WTC11 (cell line): ENCODE measurements around the gene KLHL5. TPM values are rescaled to one million over a fixed set of nuclear protein-coding genes. Genes with fewer than 3 reads are reported as not detected.

Source experiments
- ATAC-seq: fragments of 200-7000 bp; cut with Tn5 transposase; 2 replicates; pipeline ENCODE4 v1.10.0; 2021; ENCODE audit warnings: mild to moderate bottlenecking, moderate library complexity
- CTCF ChIA-PET: fragments of 300-600 bp; sonication (Branson Sonifier 250); formaldehyde crosslinking; loops from one replicate; lab custom pipeline; 2021; ENCODE audit warnings: antibody characterized with exemption; lab: Charles Lee
- POLR2A ChIA-PET: fragments of 350-600 bp; sonication (Branson Sonifier 250); formaldehyde crosslinking; loops from one replicate; lab custom pipeline; 2021; ENCODE audit warnings: antibody characterized with exemption; lab: Charles Lee
- DNase-seq: peaks from one replicate; pipeline ENCODE4 v3.0.0; 2021; ENCODE audit warnings: low spot score
- H3K27ac Mint-ChIP-seq: 2 replicates; pipeline ENCODE4 v1.8.0; 2021; ENCODE audit warnings: mixed read lengths
- H3K27me3 Mint-ChIP-seq: 2 replicates; pipeline ENCODE4 v1.8.0; 2021; ENCODE audit warnings: low read depth, mild to moderate bottlenecking, moderate library complexity, mixed read lengths
- H3K36me3 Mint-ChIP-seq: 2 replicates; pipeline ENCODE4 v1.8.0; 2021; ENCODE audit warnings: mixed read lengths
- H3K4me1 Mint-ChIP-seq: 2 replicates; pipeline ENCODE4 v1.8.0; 2022; ENCODE audit warnings: mixed read lengths
- H3K4me3 Mint-ChIP-seq: 2 replicates; pipeline ENCODE4 v1.8.0; 2021; ENCODE audit warnings: mild to moderate bottlenecking, moderate library complexity, mixed read lengths
- H3K9me3 Mint-ChIP-seq: 2 replicates; pipeline ENCODE4 v1.8.0; 2021; ENCODE audit warnings: mixed read lengths
- AFF4 ChIP-seq: sonication (generic); formaldehyde crosslinking; IDR thresholded peaks from 2 replicates; pipeline ENCODE4 v1.8.1; 2023; ENCODE audit warnings: mild to moderate bottlenecking, missing genetic modification reagents, borderline replicate concordance
- ELF4 ChIP-seq: sonication (generic); formaldehyde crosslinking; IDR thresholded peaks from 2 replicates; pipeline ENCODE4 v1.8.1; 2022; ENCODE audit warnings: low read depth, mild to moderate bottlenecking, moderate library complexity, missing genetic modification reagents
- EMX1 ChIP-seq: fragments of 250-450 bp; sonication (Bioruptor Pico); IDR thresholded peaks from 2 replicates; pipeline ENCODE4 v1.8.0; 2021; ENCODE audit warnings: mild to moderate bottlenecking
- FOXK1 ChIP-seq: sonication (generic); formaldehyde crosslinking; IDR thresholded peaks from 2 replicates; pipeline ENCODE4 v1.8.0; 2022; ENCODE audit warnings: mild to moderate bottlenecking, moderate library complexity, missing genetic modification reagents
- GRHL2 ChIP-seq: fragments of 250-450 bp; sonication (Bioruptor Pico); IDR thresholded peaks from 2 replicates; pipeline ENCODE4 v1.8.0; 2022; ENCODE audit warnings: mild to moderate bottlenecking, moderate library complexity; ENCODE audit not compliant: insufficient replicate concordance, severe bottlenecking
- HMGA2 ChIP-seq: fragments of 250-450 bp; sonication (Bioruptor Pico); IDR thresholded peaks from 2 replicates; pipeline ENCODE4 v1.4.0; 2021; ENCODE audit warnings: mild to moderate bottlenecking, moderate library complexity
- HMGXB4 ChIP-seq: sonication (generic); formaldehyde crosslinking; IDR thresholded peaks from 2 replicates; pipeline ENCODE4 v1.8.1; 2023; ENCODE audit warnings: mild to moderate bottlenecking, moderate library complexity, missing genetic modification reagents
- JAZF1 ChIP-seq: fragments of 250-450 bp; sonication (Bioruptor Pico); IDR thresholded peaks from 2 replicates; pipeline ENCODE4 v1.9.0; 2021; ENCODE audit warnings: moderate library complexity, mild to moderate bottlenecking, inconsistent platforms
- MXD4 ChIP-seq: fragments of 250-450 bp; sonication (Bioruptor Pico); IDR thresholded peaks from 2 replicates; pipeline ENCODE4 v1.8.0; 2021; ENCODE audit warnings: mild to moderate bottlenecking, moderate library complexity, borderline replicate concordance
- NFE2L1 ChIP-seq: sonication (generic); formaldehyde crosslinking; IDR thresholded peaks from 2 replicates; pipeline ENCODE4 v1.8.1; 2023; ENCODE audit warnings: missing genetic modification reagents
- NR2C2 ChIP-seq: sonication (generic); formaldehyde crosslinking; IDR thresholded peaks from 2 replicates; pipeline ENCODE4 v1.8.0; 2022; ENCODE audit warnings: mild to moderate bottlenecking, missing genetic modification reagents
- RELA ChIP-seq: sonication (generic); formaldehyde crosslinking; IDR thresholded peaks from 2 replicates; pipeline ENCODE4 v1.8.1; 2022; ENCODE audit warnings: missing genetic modification reagents, mild to moderate bottlenecking, borderline replicate concordance
- RORB ChIP-seq: fragments of 250-450 bp; sonication (Bioruptor Pico); IDR thresholded peaks from 2 replicates; pipeline ENCODE4 v1.9.0; 2021; ENCODE audit warnings: mild to moderate bottlenecking
- SMAD3 ChIP-seq: sonication (generic); formaldehyde crosslinking; IDR thresholded peaks from 2 replicates; pipeline ENCODE4 v1.8.0; 2022; ENCODE audit warnings: missing genetic modification reagents, mild to moderate bottlenecking, borderline replicate concordance
- SMAD4 ChIP-seq: sonication (generic); formaldehyde crosslinking; IDR thresholded peaks from 2 replicates; pipeline ENCODE4 v1.8.0; 2022; ENCODE audit warnings: mild to moderate bottlenecking, missing genetic modification reagents
- STAT6 ChIP-seq: sonication (generic); formaldehyde crosslinking; conservative IDR thresholded peaks from 2 replicates; pipeline ENCODE4 v1.8.1; 2023; ENCODE audit warnings: mild to moderate bottlenecking, low read depth, missing genetic modification reagents, moderate library complexity
- TP53 ChIP-seq: sonication (generic); formaldehyde crosslinking; IDR thresholded peaks from 2 replicates; pipeline ENCODE4 v1.8.1; 2023; ENCODE audit warnings: mild to moderate bottlenecking, missing genetic modification reagents
- USF1 ChIP-seq: sonication (generic); formaldehyde crosslinking; IDR thresholded peaks from 2 replicates; pipeline ENCODE4 v1.8.0; 2022; ENCODE audit warnings: mild to moderate bottlenecking, missing genetic modification reagents
- ZNF281 ChIP-seq: sonication (generic); formaldehyde crosslinking; IDR thresholded peaks from 2 replicates; pipeline ENCODE4 v1.8.0; 2023; ENCODE audit warnings: mild to moderate bottlenecking, missing genetic modification reagents
- ZNF396 ChIP-seq: fragments of 250-450 bp; sonication (Bioruptor Pico); IDR thresholded peaks from 2 replicates; pipeline ENCODE4 v1.8.0; 2021; ENCODE audit warnings: mild to moderate bottlenecking, moderate library complexity, borderline replicate concordance
- ZNF423 ChIP-seq: fragments of 250-450 bp; sonication (Bioruptor Pico); IDR thresholded peaks from 2 replicates; pipeline ENCODE4 v2.1.2; 2022; ENCODE audit warnings: mild to moderate bottlenecking, moderate library complexity
- ZSCAN18 ChIP-seq: fragments of 250-450 bp; sonication (Bioruptor Pico); IDR thresholded peaks from 2 replicates; pipeline ENCODE4 v2.1.2; 2022; ENCODE audit warnings: mild to moderate bottlenecking, moderate library complexity
- total RNA-seq: library from RNA; stranded (reverse); gene quantifications from 3 replicates; pipeline ENCODE4 v1.2.3, GENCODE V29; 2021

Gene KLHL5
- total RNA-seq, 1 experiment from 2014 or later = 21.1 TPM

GRCh38 chr4:39083164-39083563 lies 21.1 kb downstream of the KLHL5 start:
- ChIA-PET CTCF (no interaction called here), POLR2A (no interaction called here)
- no peaks in the 10 kb centered on the region for H3K27me3 Mint-ChIP-seq
- no peaks in the 10 kb centered on the region for H3K9me3 Mint-ChIP-seq
- no peak overlapping the region for H3K4me3 Mint-ChIP-seq
- TF ChIP-seq NFE2L1 (CRISPR knock-in tag) (no peak), JAZF1 (CRISPR knock-in tag) (no peak), HMGXB4 (CRISPR knock-in tag) (no peak), HMGA2 (CRISPR knock-in tag) (no peak), RORB (CRISPR knock-in tag) (no peak), NR2C2 (no peak), STAT6 (CRISPR knock-in tag) (no peak), GRHL2 (no peak), ZNF281 (CRISPR knock-in tag) (no peak), ZNF396 (no peak), USF1 (CRISPR knock-in tag) (no peak), MXD4 (CRISPR knock-in tag) (no peak), FOXK1 (CRISPR knock-in tag) (no peak), ZSCAN18 (CRISPR knock-in tag) (no peak), RELA (CRISPR knock-in tag) (no peak), ELF4 (CRISPR knock-in tag) (no peak), SMAD3 (CRISPR knock-in tag) (no peak)
- no peaks in the 10 kb centered on the region for H3K36me3 Mint-ChIP-seq
- ATAC-seq = no peak
- no peak for DNase-seq
- peaks cover 4% of the 10 kb centered on the region; the same call in 1 of the 2 replicates for H3K4me1 Mint-ChIP-seq
- no peak overlapping the region for H3K27ac Mint-ChIP-seq

GRCh38 chr4:39085891-39086290 lies 23.9 kb downstream of the KLHL5 start:
- no peak overlapping the region for H3K27ac Mint-ChIP-seq
- POLR2A ChIA-PET = no interaction called here

More at GRCh38 chr4:39085891-39086290, 23.9 kb downstream of the KLHL5 start:
- H3K36me3 Mint-ChIP-seq = no peaks in the 10 kb centered on the region
- H3K4me3 Mint-ChIP-seq = no peak overlapping the region
- TF ChIP-seq AFF4 (CRISPR knock-in tag) (no peak), EMX1 (CRISPR knock-in tag) (no peak), TP53 (CRISPR knock-in tag) (no peak), ZNF423 (CRISPR knock-in tag) (no peak), HMGA2 (CRISPR knock-in tag) (no peak), SMAD4 (no peak)
- no peak for ATAC-seq
- CTCF ChIA-PET = interaction anchor here (1.5 kb wide), 1 partner anchor 49 kb away, joined by 3 read pairs; no protein-coding TSS in a partner anchor
- peaks cover 2% of the 10 kb centered on the region; the same call in 1 of the 2 replicates for H3K4me1 Mint-ChIP-seq
- H3K27me3 Mint-ChIP-seq = no peaks in the 10 kb centered on the region
- no peak for DNase-seq
- no peaks in the 10 kb centered on the region for H3K9me3 Mint-ChIP-seq
